ENCODE measurements around the gene PRPF40B. TPM values are rescaled to one million over a fixed set of nuclear protein-coding genes. Genes with fewer than 3 reads are reported as not detected.

Gene PRPF40B
- total RNA-seq, 1 experiment from 2014 or later, result 22.9 TPM

DNA sequence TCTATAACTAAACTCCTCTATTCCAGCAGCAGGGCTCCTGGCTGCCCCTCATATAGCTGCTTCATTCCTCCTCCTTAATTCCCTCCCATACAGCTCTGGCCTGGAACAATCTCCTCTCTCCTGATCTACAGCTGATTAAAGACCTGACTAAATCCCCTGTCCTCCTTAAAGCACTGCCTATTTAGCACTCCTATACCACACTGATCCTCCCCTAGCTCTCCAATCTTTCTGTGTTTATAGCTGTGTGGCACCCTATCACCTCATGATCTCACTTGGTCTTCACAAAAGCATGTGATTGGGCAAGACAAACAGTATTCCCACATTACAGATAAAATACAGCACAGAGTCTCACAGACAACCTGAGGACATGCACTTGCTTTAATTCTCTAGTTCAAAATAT is 66.4 kb downstream of the PRPF40B start:
- DNase-seq, result no peak
- H3K36me3 ChIP-seq (replicated peaks; ENCODE audit: control insufficient read depth, insufficient read depth, low read length), result no peaks in the 10 kb centered on the region
- H3K27me3 ChIP-seq (ENCODE audit: control insufficient read depth, insufficient read depth, low read length), result no peaks in the 10 kb centered on the region
- no peak overlapping the region for H3K4me3 ChIP-seq (ENCODE audit: insufficient read depth, low read depth, low read length)

- DNase-seq, result no peak
- Histone ChIP-seq H3K36me3 (replicated peaks; ENCODE audit: control insufficient read depth, insufficient read depth, low read length) (no peaks in the 10 kb centered on the region), H3K4me3 (ENCODE audit: insufficient read depth, low read depth, low read length) (no peak overlapping the region), H3K27me3 (ENCODE audit: control insufficient read depth, insufficient read depth, low read length) (no peaks in the 10 kb centered on the region)
These were observed 69.5 kb downstream of the PRPF40B start for GRCh38 chr12:49692851-49693250.

GRCh38 chr12:49693931-49694444 is 70.6 kb downstream of the PRPF40B start:
- Histone ChIP-seq H3K27me3 (ENCODE audit: control insufficient read depth, insufficient read depth, low read length) (no peaks in the 10 kb centered on the region), H3K36me3 (replicated peaks; ENCODE audit: control insufficient read depth, insufficient read depth, low read length) (no peaks in the 10 kb centered on the region), H3K4me3 (ENCODE audit: insufficient read depth, low read depth, low read length) (no peak overlapping the region)
- DNase-seq, result no peak

Other genes with a start within 250 kb of the PRPF40B start
- gene KCNH3, start 84.5 kb upstream of the PRPF40B start, total RNA-seq (2014; rRNA removed; shearing (Covaris generic)), result 0.97 TPM in 1 of 2 replicates, not detected in the other
- 113 and 124 TPM in 2 replicates for gene MCRS1, start 55.4 kb upstream of the PRPF40B start, total RNA-seq (2014; rRNA removed; shearing (Covaris generic))
- 0.11 and 0.21 TPM in 2 replicates for gene FAM186B, start 17.9 kb upstream of the PRPF40B start, total RNA-seq (2014; rRNA removed; shearing (Covaris generic))
- gene FMNL3, start 83.8 kb downstream of the PRPF40B start, total RNA-seq (2014; rRNA removed; shearing (Covaris generic)), result 16.0 and 19.4 TPM in 2 replicates
- gene TMBIM6, start 118.0 kb downstream of the PRPF40B start, total RNA-seq (2014; rRNA removed; shearing (Covaris generic)), result 385 and 401 TPM in 2 replicates
- gene NCKAP5L, start 204.9 kb downstream of the PRPF40B start, total RNA-seq (2014; rRNA removed; shearing (Covaris generic)), result 20.0 and 22.3 TPM in 2 replicates
- gene BCDIN3D, start 219.5 kb downstream of the PRPF40B start, total RNA-seq (2014; rRNA removed; shearing (Covaris generic)), result 1.4 and 1.6 TPM in 2 replicates

All from H7 (cell line).